SK-N-SH (cell line): ENCODE measurements around the gene COX7A1. TPM values are rescaled to one million over a fixed set of nuclear protein-coding genes. Genes with fewer than 3 reads are reported as not detected.

Experiments
- CTCF ChIA-PET: fragments of 300-600, 350-600 bp; formaldehyde crosslinking; extraction: SDS; loops from one replicate; lab custom pipeline; 2021; lab: Yijun Ruan, JAX
- POLR2A ChIA-PET: fragments of 350-600 bp; sonication (Branson Sonifier 250); formaldehyde crosslinking; extraction: SDS; loops from one replicate; lab custom pipeline; 2020; ENCODE audit warnings: antibody characterized with exemption, inconsistent platforms; lab: Yijun Ruan, JAX
- DNase-seq: peaks from one replicate; pipeline ENCODE4 v3.0.0; 2012
- H2AFZ ChIP-seq: fragments of 200-600 bp; sonication (generic); 2 replicates; pipeline ENCODE4 v1.8.1; 2016; ENCODE audit warnings: antibody characterized with exemption, mild to moderate bottlenecking, low read depth
- H3F3A ChIP-seq: fragments of 200-600 bp; sonication (generic); replicated peaks from 2 replicates; pipeline ENCODE3; 2016; ENCODE audit warnings: antibody characterized with exemption, mild to moderate bottlenecking; ENCODE audit not compliant: insufficient read depth
- H3K27ac ChIP-seq, 2 experiments: fragments of 200-500 bp in 1 of 2; fragments of 200-600 bp in 1 of 2; sonication (Bioruptor generic) in 1 of 2; sonication (generic), shearing (Covaris generic) in 1 of 2; 2 replicates each; pipeline versions ENCODE4 v1.5.1 to v1.6.1; 2014 to 2016; ENCODE audit warnings: low read depth in 2 of 2, inconsistent platforms in 1 of 2, low read length in 1 of 2, mild to moderate bottlenecking in 1 of 2, mixed read lengths in 1 of 2
- H3K27me3 ChIP-seq: fragments of 200-600 bp; sonication (generic), shearing (Covaris generic); 2 replicates; pipeline ENCODE4 v1.6.1; 2016; ENCODE audit warnings: mixed run types; ENCODE audit not compliant: insufficient read depth
- H3K36me3 ChIP-seq, 2 experiments: fragments of 200-500 bp in 1 of 2; fragments of 200-600 bp in 1 of 2; sonication (Bioruptor generic) in 1 of 2; sonication (generic) in 1 of 2; replicated peaks in 1 of 2; 2 replicates each; pipeline versions ENCODE3 to v1.5.1; 2014 to 2016; ENCODE audit warnings: low read length in 1 of 2, mild to moderate bottlenecking in 1 of 2; ENCODE audit not compliant: insufficient read depth in 2 of 2, control insufficient read depth in 1 of 2
- H3K4me1 ChIP-seq, 2 experiments: fragments of 200-500 bp in 1 of 2; fragments of 200-600 bp in 1 of 2; sonication (Bioruptor generic) in 1 of 2; sonication (generic), shearing (Covaris generic) in 1 of 2; 2 replicates each; pipeline versions ENCODE4 v1.5.1 to v1.6.1; 2014 to 2016; ENCODE audit warnings: low read depth in 1 of 2, low read length in 1 of 2, mixed run types in 1 of 2; ENCODE audit not compliant: insufficient read depth in 2 of 2, control insufficient read depth in 1 of 2
- H3K4me2 ChIP-seq: fragments of 200-600 bp; sonication (generic), shearing (Covaris generic); 2 replicates; pipeline ENCODE4 v1.6.1; 2017; ENCODE audit warnings: mixed run types
- H3K4me3 ChIP-seq, 2 experiments: fragments of 200-500 bp in 1 of 2; fragments of 200-600 bp in 1 of 2; sonication (Bioruptor generic) in 1 of 2; sonication (generic), shearing (Covaris generic) in 1 of 2; 2 replicates each; pipeline versions ENCODE4 v1.5.1 to v1.8.1; 2014 to 2016; ENCODE audit warnings: low read depth in 2 of 2, inconsistent platforms in 1 of 2, low read length in 1 of 2, mild to moderate bottlenecking in 1 of 2, mixed read lengths in 1 of 2, moderate library complexity in 1 of 2
- H3K79me2 ChIP-seq: fragments of 200-600 bp; sonication (generic); 2 replicates; pipeline ENCODE4 v1.8.1; 2017; ENCODE audit warnings: mild to moderate bottlenecking; ENCODE audit not compliant: insufficient read depth
- H3K9ac ChIP-seq: fragments of 200-600 bp; sonication (generic); 2 replicates; pipeline ENCODE4 v1.6.1; 2017; ENCODE audit warnings: mixed run types
- H3K9me2 ChIP-seq: fragments of 200-600 bp; sonication (generic); 2 replicates; pipeline ENCODE4 v1.6.1; 2017; ENCODE audit warnings: mixed run types
- H3K9me3 ChIP-seq: fragments of 200-600 bp; sonication (generic); 2 replicates; pipeline ENCODE4 v1.6.1; 2017; ENCODE audit warnings: mixed run types, mild to moderate bottlenecking, moderate library complexity
- H4K20me1 ChIP-seq: fragments of 200-600 bp; sonication (generic); 2 replicates; pipeline ENCODE4 v1.6.1; 2017; ENCODE audit warnings: mild to moderate bottlenecking, mixed run types; ENCODE audit not compliant: insufficient read depth
- EZH2phosphoT487 ChIP-seq: fragments of 200-600 bp; sonication (generic); IDR thresholded peaks from 2 replicates; pipeline ENCODE4 v1.6.1; 2017; ENCODE audit warnings: low read depth, mixed run types, mild to moderate bottlenecking, antibody characterized with exemption, moderate library complexity, borderline replicate concordance
- MXI1 ChIP-seq: IDR thresholded peaks from 2 replicates; pipeline ENCODE4 v1.6.1; 2012; ENCODE audit warnings: mild to moderate bottlenecking, low read depth, low read length, improper control_type of control experiment
- NRF1 ChIP-seq: IDR thresholded peaks from 2 replicates; pipeline ENCODE4 v1.6.1; 2012; ENCODE audit warnings: low read depth, mild to moderate bottlenecking, low read length
- POLR2AphosphoS5 ChIP-seq: IDR thresholded peaks from 2 replicates; pipeline ENCODE4 v1.6.1; 2012; ENCODE audit warnings: low read depth, low read length
- REST ChIP-seq: IDR thresholded peaks from 2 replicates; pipeline ENCODE4 v1.6.1; 2012; ENCODE audit warnings: mild to moderate bottlenecking, low read depth, low read length, moderate library complexity
- RFX5 ChIP-seq: IDR thresholded peaks from 2 replicates; pipeline ENCODE4 v1.6.1; 2012; ENCODE audit warnings: mild to moderate bottlenecking, improper control_type of control experiment, low read length
- YY1 ChIP-seq: IDR thresholded peaks from 2 replicates; pipeline ENCODE4 v1.4.0; 2012; ENCODE audit warnings: low read depth, mild to moderate bottlenecking
- WGBS: methylation state at CpG from one replicate; pipeline ENCODE4 v1.1.6; 2017; ENCODE audit warnings: low lambda C conversion rate; 5-methylcytosine and 5-hydroxymethylcytosine counted together
- polyA plus RNA-seq, 3 experiments: library from polyadenylated mRNA; depleted of rRNA; stranded (reverse); fragments of >200 nt; gene quantifications; 2 replicates each; pipeline ENCODE4 v1.2.3, GENCODE V29; 2012

COX7A1 gene
- polyA plus RNA-seq, 1 of the 3 experiments (the other 2 are of a cell fraction) = not detected

GRCh38 chr19:36160821-36161596 is 8.8 kb upstream of the COX7A1 start:
- Histone ChIP-seq H3K27ac (no peak overlapping the region), H3K4me2 (no peak overlapping the region), H3K9ac (no peak overlapping the region), H3K27me3 (no peaks in the 10 kb centered on the region), H3K36me3 (no peaks in the 10 kb centered on the region), H3K4me3 (no peak overlapping the region), H3F3A (no peaks in the 10 kb centered on the region), H3K4me1 (no peaks in the 10 kb centered on the region), H3K9me3 (no peaks in the 10 kb centered on the region), H4K20me1 (no peaks in the 10 kb centered on the region), H3K79me2 (no peaks in the 10 kb centered on the region), H3K9me2 (no peaks in the 10 kb centered on the region), H2AFZ (no peak overlapping the region)
- DNase-seq = no peak
- WGBS = 90% methylated on average over 7 of the region's 7 CpGs
- no peak for TF ChIP-seq POLR2AphosphoS5
- ChIA-PET CTCF (interaction anchor here (1.9 kb wide), 1 partner anchor 33 kb away, joined by 6 read pairs; no protein-coding TSS in a partner anchor), POLR2A (no interaction called here)

GRCh38 chr19:36153126-36153525 is 879 bp upstream of the COX7A1 start:
- no peak for TF ChIP-seq NRF1
- no peak for TF ChIP-seq EZH2phosphoT487
- no peak for TF ChIP-seq POLR2AphosphoS5
- no peak for TF ChIP-seq MXI1
- TF ChIP-seq RFX5 = no peak
- no peak for TF ChIP-seq REST
- TF ChIP-seq YY1 = no peak
- peaks cover 9% of the 10 kb centered on the region for H3F3A ChIP-seq
- no peak overlapping the region for H2AFZ ChIP-seq
- no peaks in the 10 kb centered on the region for H3K79me2 ChIP-seq
- H3K9me3 ChIP-seq = no peaks in the 10 kb centered on the region
- no peaks in the 10 kb centered on the region for H3K4me1 ChIP-seq
- H3K9me2 ChIP-seq = no peaks in the 10 kb centered on the region
- H4K20me1 ChIP-seq = no peaks in the 10 kb centered on the region
- ChIA-PET CTCF (interaction anchor here (1.4 kb wide), 1 partner anchor 25 kb away, joined by 6 read pairs; no protein-coding TSS in a partner anchor), POLR2A (no interaction called here)
- H3K36me3 ChIP-seq = peaks cover 8 to 25% of the 10 kb centered on the region in 2 experiments
- no peaks in the 10 kb centered on the region for H3K27me3 ChIP-seq
- no peak overlapping the region for H3K4me3 ChIP-seq
- H3K27ac ChIP-seq = no peak overlapping the region
- no peak overlapping the region for H3K9ac ChIP-seq
- H3K4me2 ChIP-seq = no peak overlapping the region
- no peak for DNase-seq
- WGBS = 99% methylated on average over 10 of the region's 10 CpGs
